T-helper 17 cell (primary cell): ENCODE data around the gene PACSIN1. TPM values are rescaled to one million over a fixed set of nuclear protein-coding genes. Genes with fewer than 3 reads are reported as not detected.

Experiments
- ATAC-seq: fragments of 150-1000 bp; cut with Tn5 transposase; 2 replicates; pipeline ENCODE4 v1.10.0; 2021; ENCODE audit warnings: mild to moderate bottlenecking, moderate library complexity
- DNase-seq, 3 donors: peaks; one replicate each; pipeline versions ENCODE4 v3.0.0 to v3.0.0-alpha.2; 2020 to 2021
- H3K9me3 ChIP-seq: one replicate; pipeline ENCODE4 v1.7.0; 2013; ENCODE audit warnings: low read length, mild to moderate bottlenecking; ENCODE audit not compliant: control insufficient read depth, poor library complexity, severe bottlenecking
- H3K27ac Mint-ChIP-seq: one replicate; pipeline ENCODE4 v1.8.0; 2022; ENCODE audit warnings: mild to moderate bottlenecking, moderate library complexity, mixed read lengths
- H3K27me3 Mint-ChIP-seq: one replicate; pipeline ENCODE4 v1.8.0; 2022; ENCODE audit warnings: mixed read lengths
- H3K36me3 Mint-ChIP-seq: one replicate; pipeline ENCODE4 v1.8.0; 2022; ENCODE audit warnings: low read depth, mixed read lengths
- H3K4me1 Mint-ChIP-seq: one replicate; pipeline ENCODE4 v1.8.0; 2022; ENCODE audit warnings: mild to moderate bottlenecking, mixed read lengths
- H3K4me3 Mint-ChIP-seq: one replicate; pipeline ENCODE4 v1.8.0; 2022; ENCODE audit warnings: mild to moderate bottlenecking, moderate library complexity, mixed read lengths
- total RNA-seq, 4 donors: library from RNA in 2 of 4; stranded (reverse) in 2 of 4; gene quantifications; one replicate each; pipeline ENCODE4 v1.2.3 and lab custom pipeline; 2022 to 2026

The PACSIN1 gene
- total RNA-seq, 2 donors from 2014 or later = 0.40 to 0.50 TPM

- H3K36me3 Mint-ChIP-seq = peaks cover 2% of the 10 kb centered on the region
- H3K4me1 Mint-ChIP-seq = peaks cover 2% of the 10 kb centered on the region
- ATAC-seq = no peak
- no peak overlapping the region for H3K4me3 Mint-ChIP-seq
- no peaks in the 10 kb centered on the region for H3K9me3 ChIP-seq
- DNase-seq = no peak
- H3K27ac Mint-ChIP-seq = no peak overlapping the region
- peaks cover 3% of the 10 kb centered on the region for H3K27me3 Mint-ChIP-seq
These were observed 40.8 kb downstream of the PACSIN1 start for GRCh38 chr6:34506718-34507117.

DNA sequence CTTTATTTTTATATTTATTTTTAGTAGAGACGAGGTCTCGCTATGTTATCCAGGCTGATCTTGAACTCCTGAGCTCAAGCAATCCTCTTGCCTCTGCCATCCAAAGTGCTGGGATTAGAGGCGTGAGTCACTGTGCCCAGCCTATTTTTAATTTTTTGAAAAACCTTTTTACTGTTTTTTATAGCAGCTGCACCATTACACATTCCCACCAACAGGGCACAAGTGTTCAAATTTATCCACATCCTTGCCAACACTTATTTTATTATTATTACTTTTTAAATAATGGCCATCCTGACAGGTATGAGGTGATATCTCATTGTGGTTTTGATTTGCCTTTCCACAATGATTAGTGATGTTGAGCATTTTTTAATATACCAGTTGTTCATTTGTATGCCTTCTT is 42.5 kb downstream of the PACSIN1 start:
- DNase-seq (no peak), ATAC-seq (no peak)
- no peaks in the 10 kb centered on the region for H3K9me3 ChIP-seq
- Mint-ChIP-seq H3K27ac (no peak overlapping the region), H3K27me3 (peaks cover 13% of the 10 kb centered on the region), H3K4me3 (no peak overlapping the region), H3K4me1 (peaks cover 2% of the 10 kb centered on the region), H3K36me3 (peaks cover 2% of the 10 kb centered on the region)

DNA sequence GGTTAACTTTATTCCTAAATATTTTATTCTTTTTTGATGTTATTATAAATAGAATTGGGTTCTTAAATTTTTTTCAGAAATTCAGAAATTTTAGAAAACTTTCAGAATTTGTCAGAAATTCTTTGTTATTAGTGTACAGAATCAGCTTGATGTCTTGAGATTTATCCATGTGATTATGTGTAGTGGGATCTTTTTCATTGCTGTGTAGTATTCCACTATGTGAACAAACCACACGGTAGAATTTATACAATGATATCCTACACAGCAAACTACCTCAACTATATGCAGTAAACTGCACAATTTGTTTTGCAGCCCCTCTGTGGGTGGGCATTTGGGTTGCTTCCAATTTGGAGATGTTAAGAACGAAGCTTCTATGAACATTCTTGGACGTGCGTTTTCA is 43.9 kb downstream of the PACSIN1 start:
- peaks cover 2% of the 10 kb centered on the region for H3K36me3 Mint-ChIP-seq
- ATAC-seq (no peak), DNase-seq (no peak)
- H3K4me3 Mint-ChIP-seq = no peak overlapping the region
- H3K27me3 Mint-ChIP-seq = peaks cover 26% of the 10 kb centered on the region
- no peak overlapping the region for H3K27ac Mint-ChIP-seq
- H3K9me3 ChIP-seq = no peaks in the 10 kb centered on the region
- H3K4me1 Mint-ChIP-seq = peaks cover 2% of the 10 kb centered on the region

GRCh38 chr6:34510299-34510698 is 44.4 kb downstream of the PACSIN1 start:
- no peaks in the 10 kb centered on the region for H3K9me3 ChIP-seq
- Mint-ChIP-seq H3K4me3 (no peak overlapping the region), H3K27me3 (peaks cover 26% of the 10 kb centered on the region), H3K4me1 (peaks cover 2% of the 10 kb centered on the region), H3K36me3 (peaks cover 2% of the 10 kb centered on the region), H3K27ac (no peak overlapping the region)
- no peak for DNase-seq
- ATAC-seq = no peak

DNA sequence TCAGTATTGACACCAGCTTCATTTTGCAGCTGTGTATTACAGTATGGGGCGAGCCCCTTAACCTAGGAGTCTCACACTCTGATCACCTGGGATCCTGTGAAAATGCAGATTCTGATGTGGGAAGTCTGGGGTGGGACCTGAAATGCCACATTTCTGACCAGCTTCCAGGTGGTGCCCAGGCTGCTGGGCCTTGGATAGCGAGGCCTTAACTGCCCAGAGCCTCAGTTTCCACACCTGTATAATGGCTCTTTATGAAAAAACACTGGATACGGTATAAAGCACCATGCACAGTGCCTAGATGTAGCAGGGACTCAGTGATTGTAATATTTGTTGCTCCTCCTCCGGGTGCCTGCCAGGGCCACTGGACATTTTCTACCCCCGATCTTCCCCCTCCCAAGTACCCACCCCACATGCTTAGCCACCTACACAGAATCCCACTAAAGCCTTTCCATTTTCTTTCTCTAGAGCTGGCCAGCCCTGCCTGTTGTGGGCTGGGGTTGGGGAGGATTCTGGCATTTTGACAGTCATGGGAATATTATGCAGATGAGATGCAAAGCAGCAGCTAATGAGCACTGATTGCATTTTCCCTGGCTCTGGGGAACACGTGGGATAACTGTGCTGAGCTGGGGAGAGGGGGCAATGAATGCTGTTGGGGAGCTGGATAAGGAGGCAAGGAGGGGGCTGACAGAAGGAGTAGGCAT is 45.5 kb downstream of the PACSIN1 start:
- Mint-ChIP-seq H3K4me1 (peaks cover 2% of the 10 kb centered on the region), H3K27me3 (peaks cover 26% of the 10 kb centered on the region), H3K4me3 (no peak overlapping the region), H3K27ac (no peak overlapping the region), H3K36me3 (peaks cover 2% of the 10 kb centered on the region)
- H3K9me3 ChIP-seq = no peaks in the 10 kb centered on the region
- no peak for DNase-seq
- no peak for ATAC-seq

DNA sequence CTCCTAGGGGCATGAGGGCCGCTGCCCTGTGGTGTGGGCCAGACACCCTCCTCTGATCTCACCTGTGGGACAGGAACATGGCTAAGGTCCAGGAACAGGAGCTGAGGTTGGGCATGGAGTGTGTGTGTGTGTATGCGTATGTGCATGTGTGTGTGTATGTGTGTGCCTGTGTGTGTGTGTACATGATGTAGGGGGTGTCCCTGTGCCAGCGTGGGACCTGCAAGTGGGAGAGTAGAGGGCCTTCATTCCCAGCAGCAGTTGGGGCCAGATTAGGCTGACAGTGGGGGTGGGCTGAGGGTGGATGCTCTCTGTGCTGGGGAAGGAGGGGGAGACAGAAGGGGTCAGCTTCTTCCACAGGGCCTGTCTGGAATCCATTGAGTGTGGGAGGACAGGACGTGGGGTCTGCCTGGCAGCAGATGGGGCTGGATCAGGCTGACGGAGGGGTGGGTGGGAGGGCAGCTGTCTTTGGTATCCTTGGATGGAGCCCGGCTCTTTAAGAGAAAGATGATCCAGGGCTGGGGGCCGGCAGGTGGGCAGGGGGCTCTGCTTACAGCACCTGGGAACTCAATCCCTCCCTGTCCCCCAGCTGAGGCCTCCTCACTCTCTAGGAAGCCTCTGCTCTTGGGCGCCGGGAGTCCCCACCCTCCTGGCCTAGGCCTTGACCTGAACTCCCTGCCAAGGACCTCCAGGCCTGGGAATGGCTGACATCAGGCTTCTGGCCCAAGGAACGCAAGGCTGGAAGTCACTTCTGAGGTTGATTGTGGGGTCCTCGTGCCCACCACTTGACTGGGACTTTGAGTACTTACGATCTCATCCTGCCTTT is 46.2 kb downstream of the PACSIN1 start:
- Mint-ChIP-seq H3K27ac (no peak overlapping the region), H3K36me3 (peaks cover 2% of the 10 kb centered on the region), H3K4me1 (peaks cover 3% of the 10 kb centered on the region), H3K4me3 (no peak overlapping the region), H3K27me3 (peaks cover 29% of the 10 kb centered on the region)
- no peaks in the 10 kb centered on the region for H3K9me3 ChIP-seq
- DNase-seq = no peak
- no peak for ATAC-seq

GRCh38 chr6:34512738-34513115 is 46.9 kb downstream of the PACSIN1 start:
- no peak for DNase-seq

GRCh38 chr6:34513646-34514045 is 47.8 kb downstream of the PACSIN1 start:
- H3K4me1 Mint-ChIP-seq = peaks cover 2% of the 10 kb centered on the region
- H3K4me3 Mint-ChIP-seq = no peak overlapping the region
- no peak for ATAC-seq

More at GRCh38 chr6:34512738-34513115, 46.9 kb downstream of the PACSIN1 start:
- H3K9me3 ChIP-seq = no peaks in the 10 kb centered on the region
- H3K4me1 Mint-ChIP-seq = peaks cover 2% of the 10 kb centered on the region
- no peak overlapping the region for H3K27ac Mint-ChIP-seq
- no peak for ATAC-seq
- peaks cover 5% of the 10 kb centered on the region for H3K36me3 Mint-ChIP-seq
- peaks cover 32% of the 10 kb centered on the region for H3K27me3 Mint-ChIP-seq
- H3K4me3 Mint-ChIP-seq = no peak overlapping the region

DNA sequence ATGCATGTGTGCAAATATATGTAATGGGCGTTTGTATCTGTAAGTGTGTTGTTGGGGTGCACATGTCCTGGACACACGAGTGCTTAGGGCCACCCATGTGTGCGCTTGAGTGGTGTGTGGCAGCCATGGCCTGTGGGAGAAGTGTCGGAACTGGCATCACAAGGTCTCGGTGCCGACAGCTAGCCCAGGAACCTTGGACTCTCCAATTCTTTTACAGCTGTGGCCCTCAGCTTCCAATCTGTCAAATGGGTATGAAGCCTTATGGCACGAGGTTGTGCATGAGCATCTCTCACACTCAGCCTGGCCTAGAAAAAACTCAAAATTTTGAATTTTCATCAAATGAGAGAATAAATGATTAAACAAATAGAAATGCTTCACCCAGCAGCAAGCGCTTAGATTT is 48.2 kb downstream of the PACSIN1 start:
- no peak overlapping the region for H3K4me3 Mint-ChIP-seq
- peaks cover 2% of the 10 kb centered on the region for H3K4me1 Mint-ChIP-seq
- no peaks in the 10 kb centered on the region for H3K9me3 ChIP-seq
- H3K27me3 Mint-ChIP-seq = peaks cover 32% of the 10 kb centered on the region
- ATAC-seq (no peak), DNase-seq (no peak)
- H3K36me3 Mint-ChIP-seq = peaks cover 5% of the 10 kb centered on the region
- H3K27ac Mint-ChIP-seq = no peak overlapping the region

More at GRCh38 chr6:34513646-34514045, 47.8 kb downstream of the PACSIN1 start:
- Mint-ChIP-seq H3K27ac (no peak overlapping the region), H3K36me3 (peaks cover 5% of the 10 kb centered on the region), H3K27me3 (peaks cover 32% of the 10 kb centered on the region)
- DNase-seq = no peak
- no peaks in the 10 kb centered on the region for H3K9me3 ChIP-seq

DNA sequence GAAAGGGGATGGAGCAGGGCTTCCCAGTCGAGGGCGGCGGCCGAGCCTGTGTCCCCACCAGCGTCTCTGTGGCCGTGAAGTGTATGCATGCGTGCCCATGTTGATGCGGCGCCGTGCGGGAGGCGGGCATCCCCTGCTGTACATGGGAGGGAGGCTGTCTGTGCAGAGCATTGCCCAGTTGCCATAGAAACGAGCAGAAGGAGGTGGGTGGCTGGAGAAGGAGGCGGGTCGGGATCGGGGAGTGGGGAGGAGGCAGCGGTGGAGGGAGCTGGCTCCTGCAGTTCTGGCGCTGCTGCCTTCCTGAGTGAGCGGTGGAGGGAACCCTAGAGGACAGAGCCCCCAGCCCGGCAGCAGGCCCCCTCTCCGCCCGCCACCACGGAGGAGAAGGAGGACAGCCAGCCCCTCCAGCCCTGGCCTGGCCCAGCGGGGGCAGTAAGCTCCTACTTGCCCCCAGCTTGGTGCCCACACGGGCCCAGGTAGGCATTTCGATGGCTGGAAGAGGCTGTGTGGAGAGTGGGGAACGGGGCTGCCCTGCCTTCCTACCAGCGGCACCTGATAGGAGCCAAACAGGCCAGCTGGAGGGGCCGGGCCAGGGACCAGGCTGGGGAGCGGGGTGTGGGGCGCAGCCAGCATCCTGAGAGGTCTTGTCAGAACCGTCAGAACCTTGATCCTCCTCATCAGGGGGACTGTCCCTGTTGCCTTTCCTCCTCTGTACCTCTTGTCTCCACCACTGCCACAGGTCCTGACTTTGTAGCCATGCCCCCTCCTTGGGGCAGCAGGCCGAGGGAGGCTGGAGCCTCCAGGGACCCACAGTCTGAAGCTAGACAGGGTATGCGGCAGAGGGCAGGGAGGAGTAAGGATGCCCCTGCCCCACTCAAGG is 49.0 kb downstream of the PACSIN1 start:
- no peaks in the 10 kb centered on the region for H3K9me3 ChIP-seq
- no peak overlapping the region for H3K4me3 Mint-ChIP-seq
- peaks cover 5% of the 10 kb centered on the region for H3K36me3 Mint-ChIP-seq
- ATAC-seq = no peak
- no peak overlapping the region for H3K27ac Mint-ChIP-seq
- DNase-seq = no peak
- H3K27me3 Mint-ChIP-seq = peaks cover 32% of the 10 kb centered on the region
- peaks cover 2% of the 10 kb centered on the region for H3K4me1 Mint-ChIP-seq

- no peak overlapping the region for H3K27ac Mint-ChIP-seq
- no peak for ATAC-seq
- H3K27me3 Mint-ChIP-seq = peaks cover 32% of the 10 kb centered on the region
These were observed 49.9 kb downstream of the PACSIN1 start for GRCh38 chr6:34515473-34516387.

More at GRCh38 chr6:34515473-34516387, 49.9 kb downstream of the PACSIN1 start:
- Mint-ChIP-seq H3K4me1 (peaks cover 2% of the 10 kb centered on the region), H3K36me3 (peaks cover 3% of the 10 kb centered on the region), H3K4me3 (no peak overlapping the region)
- no peaks in the 10 kb centered on the region for H3K9me3 ChIP-seq
- DNase-seq = no peak
